HepG2 (cell line): Measurements from ENCODE around the gene CSNK1A1. TPM values are rescaled to one million over a fixed set of nuclear protein-coding genes. Genes with fewer than 3 reads are reported as not detected.

ENCODE experiments used
- CSRNP2 ChIP-seq: sonication (generic); formaldehyde crosslinking; conservative IDR thresholded peaks from 2 replicates; pipeline ENCODE4 v1.8.0; 2022; ENCODE audit warnings: low read depth, missing genetic modification reagents
- MLX ChIP-seq: IDR thresholded peaks from 2 replicates; pipeline ENCODE4 v1.6.1; 2016
- NCOR1 ChIP-seq: fragments of 200-600 bp; sonication (generic); IDR thresholded peaks from 2 replicates; pipeline ENCODE4 v1.7.0; 2017; ENCODE audit warnings: antibody characterized with exemption, low read length, borderline replicate concordance
- NR2F6 ChIP-seq, 2 experiments: IDR thresholded peaks; 2 replicates each; pipeline ENCODE4 v1.6.1; 2016; ENCODE audit warnings: antibody characterized with exemption in 1 of 2, mild to moderate bottlenecking in 1 of 2
- PAXIP1 ChIP-seq: sonication (generic); formaldehyde crosslinking; conservative IDR thresholded peaks from 2 replicates; pipeline ENCODE4 v1.4.0; 2020; ENCODE audit warnings: mild to moderate bottlenecking, missing genetic modification reagents, moderate library complexity
- PRDM15 ChIP-seq: sonication (generic); formaldehyde crosslinking; IDR thresholded peaks from 2 replicates; pipeline ENCODE4 v1.4.0; 2020; ENCODE audit warnings: missing genetic modification reagents
- TFAP4 ChIP-seq: sonication (generic); IDR thresholded peaks from 2 replicates; pipeline ENCODE4 v1.6.1; 2016; ENCODE audit warnings: low read depth, borderline replicate concordance
- THAP9 ChIP-seq: sonication (generic); formaldehyde crosslinking; IDR thresholded peaks from 2 replicates; pipeline ENCODE4; 2020; ENCODE audit warnings: missing genetic modification reagents, mild to moderate bottlenecking, borderline replicate concordance
- ZHX1 ChIP-seq: sonication (generic); formaldehyde crosslinking; IDR thresholded peaks from 2 replicates; pipeline ENCODE4 v1.8.1; 2022; ENCODE audit warnings: low read depth, mild to moderate bottlenecking, missing genetic modification reagents
- ZNF780A ChIP-seq: sonication (generic); formaldehyde crosslinking; IDR thresholded peaks from 2 replicates; pipeline ENCODE4 v1.8.0; 2022; ENCODE audit warnings: mild to moderate bottlenecking, missing genetic modification reagents, moderate library complexity
- polyA plus RNA-seq, 8 experiments: library from polyadenylated mRNA; depleted of rRNA in 3 of 8; stranded (reverse) in 7 of 8; unstranded in 1 of 8; fragments of >200 nt; fragmentation: Illumina TruSeq in 4 of 8; extraction: Trizol in 4 of 8; gene quantifications; 2 replicates each; pipeline versions ENCODE4 v1.2.1 to v1.2.3, GENCODE V29; 2011 to 2016; ENCODE audit warnings: low read depth in 4 of 8, missing spikeins in 1 of 8, mixed read lengths in 1 of 8; ENCODE audit not compliant: insufficient read depth in 1 of 8
- total RNA-seq, 5 experiments: library from RNA; depleted of rRNA; stranded (reverse); fragments of >200 nt; fragmentation: Illumina TruSeq; extraction: Trizol; gene quantifications; 2 replicates each; pipeline ENCODE4 v1.2.3, GENCODE V29; 2016; ENCODE audit warnings: low read depth in 1 of 5

Gene CSNK1A1
- total and polyA plus RNA-seq, 2 of the 13 experiments (the other 11 are each of a cell fraction or from before 2014, with no cell fraction given): 89.0 to 149 TPM

- TF ChIP-seq TFAP4: no peak
- no peak for TF ChIP-seq NR2F6 (IDR thresholded peaks at IDR 0.05)
- TF ChIP-seq NR2F6 (CRISPR knock-in tag; IDR thresholded peaks at IDR 0.05): no peak
- peak; percentile 85 for TF ChIP-seq ZHX1 (CRISPR knock-in tag)
- no peak for TF ChIP-seq MLX (CRISPR knock-in tag)
- no peak for TF ChIP-seq PRDM15
- TF ChIP-seq ZNF780A (CRISPR knock-in tag): no peak
- TF ChIP-seq NCOR1: peak; percentile 60; the same call in 1 of the 2 replicates
- no peak for TF ChIP-seq CSRNP2 (CRISPR knock-in tag)
- TF ChIP-seq THAP9 (CRISPR knock-in tag): no peak
- 0 out of 2 replicates have a peak, but pooled peaks have one; percentile 17 for TF ChIP-seq PAXIP1 (CRISPR knock-in tag)
Observed at GRCh38 chr5:149549461-149550267, 1.6 kb downstream of the CSNK1A1 start (continued).
